ENCODE data around the gene SLIT1. TPM values are rescaled to one million over a fixed set of nuclear protein-coding genes. Genes with fewer than 3 reads are reported as not detected.

The SLIT1 gene
- total and polyA plus RNA-seq, 2 of the 8 experiments (the other 6 are each of a cell fraction or from before 2014, with no cell fraction given): 0.70 to 0.88 TPM

- no peak overlapping the region for H2BK20ac ChIP-seq (ENCODE audit: low read length)
- H3K4me1 ChIP-seq (replicated peaks in 1 of 4; ENCODE audit: control insufficient read depth in 3 of 4, insufficient read depth in 4 of 4, low read length in 3 of 4): peaks cover 0 to 5% (median under 1%) of the 10 kb centered on the region in 4 experiments; a peak in 4 of 7 replicates
- CTCF ChIA-PET (ENCODE audit: partially characterized antibody): interaction anchor here (0.8 to 2.1 kb wide), 5 partner anchors 10 to 186 kb away, joined by 3 to 7 read pairs (median 5); no protein-coding TSS in a partner anchor
- no peaks in the 10 kb centered on the region for H3K79me2 ChIP-seq (ENCODE audit: control insufficient read depth in 1 of 2, insufficient read depth in 2 of 2, low read length in 2 of 2)
- H4K91ac ChIP-seq (replicated peaks; ENCODE audit: insufficient read length, low read length): no peak overlapping the region
- WGBS, 2 experiments (ENCODE audit: extremely low coverage in 1 of 2, insufficient coverage in 1 of 2, insufficient read length in 1 of 2, insufficient replicate concordance in 2 of 2, low coverage in 1 of 2, low lambda C conversion rate in 2 of 2, missing lambda C conversion rate in 1 of 2): 96% methylated on average over 9 of the region's 9 CpGs; no CpG with 5 or more reads in 1 of the 2 experiments
- no peak overlapping the region for H2BK5ac ChIP-seq (ENCODE audit: low read depth, low read length)
- H2AK5ac ChIP-seq (ENCODE audit: low read depth, low read length): peak overlapping the region; percentile 75; the same call in 1 of the 2 replicates
- no peak overlapping the region for H3K4me3 ChIP-seq (ENCODE audit: extremely low read depth in 1 of 4, insufficient read depth in 2 of 4, low read depth in 3 of 4, low read length in 4 of 4)
- H2BK15ac ChIP-seq (ENCODE audit: low read length): no peak overlapping the region
- no peaks in the 10 kb centered on the region for H3K36me3 ChIP-seq (ENCODE audit: control insufficient read depth in 2 of 4, insufficient read depth in 4 of 4, low read length in 3 of 4)
- H3K56ac ChIP-seq (replicated peaks; ENCODE audit: insufficient read length, low read depth, low read length): no peak overlapping the region
- TF ChIP-seq CTBP2 (IDR thresholded peaks at IDR 0.05; ENCODE audit: borderline replicate concordance, insufficient read depth, insufficient read length, low read length) (no peak), RXRA (IDR thresholded peaks at IDR 0.05; ENCODE audit: insufficient read depth, low read depth, low read length) (no peak), RBBP5 (IDR thresholded peaks at IDR 0.05; ENCODE audit: borderline replicate concordance, low read depth, low read length) (no peak), POLR2AphosphoS5 (IDR thresholded peaks at IDR 0.05; ENCODE audit: low read depth, low read length) (no peak), JUN (IDR thresholded peaks at IDR 0.05; ENCODE audit: low read depth, low read length) (no peak), SP4 (IDR thresholded peaks at IDR 0.05; ENCODE audit: low read length) (no peak), NRF1 (IDR thresholded peaks at IDR 0.05; ENCODE audit: low read depth, low read length) (no peak), SRF (IDR thresholded peaks at IDR 0.05; ENCODE audit: low read depth, low read length) (no peak), KDM4A (IDR thresholded peaks at IDR 0.05; ENCODE audit: low read depth, low read length, severe bottlenecking) (no peak), TAF7 (optimal IDR thresholded peaks at IDR 0.05; ENCODE audit: borderline replicate concordance, low read depth, low read length) (no peak), NANOG (IDR thresholded peaks at IDR 0.05; ENCODE audit: insufficient read depth, low read depth, low read length, poor library complexity, severe bottlenecking) (no peak), POLR2A (IDR thresholded peaks at IDR 0.05; ENCODE audit: control extremely low read depth in 1 of 2, low read depth in 2 of 2, low read length in 2 of 2) (no peak), YY1 (IDR thresholded peaks at IDR 0.05; ENCODE audit: low read depth, low read length) (no peak)
- no peaks in the 10 kb centered on the region for H3K79me1 ChIP-seq (ENCODE audit: low read depth, low read length)
- POLR2A ChIA-PET (ENCODE audit: partially characterized antibody): no interaction called here
- no peaks in the 10 kb centered on the region for H3K9me3 ChIP-seq (ENCODE audit: insufficient read depth in 2 of 2, low read depth in 1 of 2, low read length in 1 of 2)
- H2BK120ac ChIP-seq (replicated peaks; ENCODE audit: low read depth, low read length): no peak overlapping the region
- no peaks in the 10 kb centered on the region for H3K23me2 ChIP-seq (ENCODE audit: low read depth, low read length)
- no peak overlapping the region for H3K4me2 ChIP-seq (ENCODE audit: insufficient read depth in 1 of 2, low read depth in 2 of 2, low read length in 2 of 2)
- peak overlapping the region; percentile 63; the same call in 1 of the 2 replicates for H4K8ac ChIP-seq (ENCODE audit: extremely low read depth, insufficient read depth, low read length)
- H3K27me3 ChIP-seq (replicated peaks in 1 of 4; ENCODE audit: control insufficient read depth in 3 of 4, extremely low read depth in 1 of 4, insufficient read depth in 3 of 4, low read length in 3 of 4): no peaks in the 10 kb centered on the region
- H3K18ac ChIP-seq (ENCODE audit: extremely low read depth, low read length): no peak overlapping the region; the same call in 1 of the 2 replicates
- no peak overlapping the region for H3K14ac ChIP-seq (ENCODE audit: insufficient read length)
- no peak overlapping the region for H2BK12ac ChIP-seq (ENCODE audit: low read depth, low read length)
- DNase-seq (ENCODE audit: low read depth in 1 of 2, low spot score in 2 of 2) (no peak), FAIRE-seq (no peak)
- H2AFZ ChIP-seq (ENCODE audit: low read length): no peak overlapping the region
- no peak overlapping the region for H3K23ac ChIP-seq (ENCODE audit: insufficient read length)
- H3K4ac ChIP-seq (replicated peaks; ENCODE audit: insufficient read length, low read depth, low read length): no peak overlapping the region
- no peaks in the 10 kb centered on the region for H4K20me1 ChIP-seq (replicated peaks in 1 of 2; ENCODE audit: control insufficient read depth in 1 of 2, insufficient read depth in 2 of 2, low read length in 2 of 2)
- no peak overlapping the region for H4K5ac ChIP-seq (ENCODE audit: insufficient read length, low read depth, low read length)
- no peak overlapping the region for H3K27ac ChIP-seq (ENCODE audit: low read depth, low read length)
- no peak overlapping the region for H3K9ac ChIP-seq (replicated peaks in 1 of 4; ENCODE audit: extremely low read depth in 1 of 4, low read depth in 3 of 4, low read length in 3 of 4)
Measured at GRCh38 chr10:97047788-97048187, 138.0 kb downstream of the SLIT1 start.

All from H1 (cell line).